ENCODE results near the gene LIMS2.

Gene LIMS2

GRCh38 chr2:127674241-127675209 lies 805 bp downstream of the LIMS2 start:
- no peak for DNase-seq

GRCh38 chr2:127673291-127674069 lies 1.9 kb downstream of the LIMS2 start:
- DNase-seq, result no peak

- no peak for DNase-seq
These were observed 2.7 kb downstream of the LIMS2 start for GRCh38 chr2:127672341-127673224.

GRCh38 chr2:127671557-127672302 lies 3.6 kb downstream of the LIMS2 start:
- no peak for DNase-seq

- DNase-seq, result no peak
These were observed 4.4 kb downstream of the LIMS2 start for GRCh38 chr2:127670957-127671290.

GRCh38 chr2:127670055-127670956 lies 5.0 kb downstream of the LIMS2 start:
- no peak for DNase-seq

GRCh38 chr2:127669056-127669455 lies 6.3 kb downstream of the LIMS2 start:
- DNase-seq, result no peak

GRCh38 chr2:127665267-127665893 lies 9.9 kb downstream of the LIMS2 start:
- DNase-seq, result no peak

GRCh38 chr2:127664895-127665225 lies 10.5 kb downstream of the LIMS2 start:
- no peak for DNase-seq

- no peak for DNase-seq
These were observed 11.1 kb downstream of the LIMS2 start for GRCh38 chr2:127664065-127664894.

- DNase-seq, result no peak
These were observed 11.7 kb downstream of the LIMS2 start for GRCh38 chr2:127663566-127664064.

- DNase-seq, result no peak
These were observed 12.3 kb downstream of the LIMS2 start for GRCh38 chr2:127662937-127663565.

- no peak for DNase-seq
These were observed 13.3 kb downstream of the LIMS2 start for GRCh38 chr2:127661949-127662510.

- no peak for DNase-seq
These were observed 14.2 kb downstream of the LIMS2 start for GRCh38 chr2:127661072-127661649.

GRCh38 chr2:127660291-127660578 lies 15.1 kb downstream of the LIMS2 start:
- DNase-seq, result no peak

GRCh38 chr2:127659408-127660290 lies 15.7 kb downstream of the LIMS2 start:
- no peak for DNase-seq

- DNase-seq, result no peak
These were observed 16.5 kb downstream of the LIMS2 start for GRCh38 chr2:127658641-127659407.

Measured in activated gamma-delta T cell treated with Interleukin-2 at 50 U/mL for 16 hours (primary cell).